Caco-2 (cell line): ENCODE measurements around the gene PDCD4. TPM values are rescaled to one million over a fixed set of nuclear protein-coding genes. Genes with fewer than 3 reads are reported as not detected.

ENCODE experiments used
- BruUV-seq: library from RNA; stranded (reverse); fragments of 400-500 nt; replicated peaks from 2 replicates; lab custom pipeline; 2021; lab: Mats Ljungman, UMichigan
- CTCF ChIA-PET: fragments of 300-600 bp; sonication (Branson Sonifier 250); formaldehyde crosslinking; loops from one replicate; lab custom pipeline; 2022; ENCODE audit warnings: antibody characterized with exemption; lab: Charles Lee
- POLR2A ChIA-PET: fragments of 300-600 bp; sonication (Branson Sonifier 250); formaldehyde crosslinking; loops from one replicate; lab custom pipeline; 2022; ENCODE audit warnings: antibody characterized with exemption; lab: Charles Lee
- DNase-seq, 2 experiments: peaks; one replicate each; pipeline versions ENCODE4 v3.0.0 to v3.0.0-alpha.2; 2020 to 2022
- H3K27me3 ChIP-seq: replicated peaks from 2 replicates; pipeline ENCODE4 v1.6.0; 2011; ENCODE audit warnings: low read length; ENCODE audit not compliant: control insufficient read depth, insufficient read depth
- H3K36me3 ChIP-seq: 2 replicates; pipeline ENCODE4 v1.5.1; 2011; ENCODE audit warnings: low read length; ENCODE audit not compliant: control insufficient read depth, insufficient read depth
- H3K4me1 ChIP-seq: fragments of 250-450 bp; sonication (Bioruptor Pico); 2 replicates; pipeline ENCODE4 v1.5.1; 2020; ENCODE audit warnings: mild to moderate bottlenecking
- H3K4me3 ChIP-seq: 2 replicates; pipeline ENCODE4 v1.5.1; 2011; ENCODE audit warnings: low read depth, mild to moderate bottlenecking, control low read depth, low read length
- H3K9me3 ChIP-seq: fragments of 250-450 bp; sonication (Bioruptor Pico); 2 replicates; pipeline ENCODE4 v1.5.1; 2020; ENCODE audit warnings: mild to moderate bottlenecking, moderate library complexity
- H3K27ac Mint-ChIP-seq: one replicate; pipeline ENCODE4 v1.8.0; 2022; ENCODE audit warnings: mixed read lengths; ENCODE audit not compliant: unreplicated experiment
- H3K27me3 Mint-ChIP-seq: one replicate; pipeline ENCODE4 v1.8.0; 2022; ENCODE audit warnings: mixed read lengths; ENCODE audit not compliant: insufficient read depth, unreplicated experiment
- H3K36me3 Mint-ChIP-seq: one replicate; pipeline ENCODE4 v1.8.0; 2022; ENCODE audit warnings: mild to moderate bottlenecking, mixed read lengths; ENCODE audit not compliant: insufficient read depth, unreplicated experiment
- H3K4me1 Mint-ChIP-seq: one replicate; pipeline ENCODE4 v1.8.0; 2022; ENCODE audit warnings: low read depth, mixed read lengths; ENCODE audit not compliant: unreplicated experiment
- H3K4me3 Mint-ChIP-seq: one replicate; pipeline ENCODE4 v1.8.0; 2022; ENCODE audit warnings: mild to moderate bottlenecking, moderate library complexity, mixed read lengths; ENCODE audit not compliant: unreplicated experiment
- H3K9me3 Mint-ChIP-seq: one replicate; pipeline ENCODE4 v1.8.0; 2022; ENCODE audit warnings: mixed read lengths; ENCODE audit not compliant: unreplicated experiment
- CTCF ChIP-seq, 2 experiments: fragments of 200-600 bp in 1 of 2; IDR thresholded peaks; 1 replicate in 1 of 2; 2 replicates in 1 of 2; pipeline versions ENCODE4 v1.5.1 to v1.8.0; 2011 to 2022; ENCODE audit warnings: antibody characterized with exemption in 1 of 2, control low read depth in 1 of 2, inconsistent platforms in 1 of 2, low read depth in 1 of 2, low read length in 1 of 2, mild to moderate bottlenecking in 1 of 2, moderate library complexity in 1 of 2; ENCODE audit not compliant: insufficient read depth in 1 of 2, severe bottlenecking in 1 of 2, unreplicated experiment in 1 of 2
- intact Hi-C: fragments of 100-400 bp; cut with micrococcal nuclease; formaldehyde crosslinking; loops from one replicate; pipeline ENCODE4 v1.10.0; 2022; ENCODE audit not compliant: unreplicated experiment
- total RNA-seq: library from RNA; stranded (reverse); gene quantifications from 2 replicates; pipeline ENCODE4 v1.2.3, GENCODE V29; 2022

PDCD4 gene
- total RNA-seq, 1 experiment from 2014 or later, result 66.1 TPM

- CTCF ChIA-PET, result no interaction called here
- Mint-ChIP-seq H3K9me3 (no peaks in the 10 kb centered on the region), H3K4me1 (peaks cover 13% of the 10 kb centered on the region), H3K36me3 (peaks cover 4% of the 10 kb centered on the region), H3K27ac (no peak overlapping the region), H3K27me3 (no peaks in the 10 kb centered on the region), H3K4me3 (no peak overlapping the region)
- POLR2A ChIA-PET, result no interaction called here
- no peak for TF ChIP-seq CTCF (IDR thresholded peaks at IDR 0.05; ENCODE audit: insufficient read depth in 1 of 2, low read depth in 1 of 2, low read length in 1 of 2, severe bottlenecking in 1 of 2, unreplicated experiment in 1 of 2)
- Histone ChIP-seq H3K27me3 (no peaks in the 10 kb centered on the region), H3K36me3 (no peaks in the 10 kb centered on the region), H3K4me3 (no peak overlapping the region), H3K9me3 (no peaks in the 10 kb centered on the region), H3K4me1 (no peaks in the 10 kb centered on the region)
- no peak for DNase-seq
- no TSS peak for BruUV-seq
- intact Hi-C loops, result no loop called here
Measured at GRCh38 chr10:110903280-110904278, 31.9 kb downstream of the PDCD4 start.

- TF ChIP-seq CTCF (IDR thresholded peaks at IDR 0.05; ENCODE audit: insufficient read depth in 1 of 2, low read depth in 1 of 2, low read length in 1 of 2, severe bottlenecking in 1 of 2, unreplicated experiment in 1 of 2), result no peak
- Mint-ChIP-seq H3K9me3 (no peaks in the 10 kb centered on the region), H3K27me3 (no peaks in the 10 kb centered on the region), H3K4me1 (no peaks in the 10 kb centered on the region), H3K36me3 (no peaks in the 10 kb centered on the region), H3K27ac (no peak overlapping the region), H3K4me3 (no peak overlapping the region)
- Histone ChIP-seq H3K9me3 (no peaks in the 10 kb centered on the region), H3K4me3 (no peak overlapping the region), H3K36me3 (no peaks in the 10 kb centered on the region), H3K27me3 (no peaks in the 10 kb centered on the region), H3K4me1 (no peaks in the 10 kb centered on the region)
- intact Hi-C loops, result loop anchor here (10.0 kb wide), 1 partner anchor 605 kb away; the partner anchor contains the start of gene SMNDC1
- ChIA-PET CTCF (interaction anchor here (1.2 to 1.3 kb wide), 2 partner anchors 9 to 106 kb away, joined by 3 to 4 read pairs; partner anchors contain the start of genes BBIP1 and SHOC2), POLR2A (interaction anchor here (1.6 kb wide), 1 partner anchor 8 kb away, joined by 6 read pairs; no protein-coding TSS in a partner anchor)
- DNase-seq, result no peak
- BruUV-seq, result no TSS peak
Measured at GRCh38 chr10:110910138-110910537, 38.4 kb downstream of the PDCD4 start.

- Histone ChIP-seq H3K36me3 (no peaks in the 10 kb centered on the region), H3K27me3 (no peaks in the 10 kb centered on the region), H3K9me3 (no peaks in the 10 kb centered on the region), H3K4me1 (no peaks in the 10 kb centered on the region), H3K4me3 (no peak overlapping the region)
- Mint-ChIP-seq H3K27ac (no peak overlapping the region), H3K4me1 (peaks cover 8% of the 10 kb centered on the region), H3K9me3 (no peaks in the 10 kb centered on the region), H3K4me3 (no peak overlapping the region), H3K27me3 (no peaks in the 10 kb centered on the region), H3K36me3 (no peaks in the 10 kb centered on the region)
- TF ChIP-seq CTCF (IDR thresholded peaks at IDR 0.05; ENCODE audit: insufficient read depth in 1 of 2, low read depth in 1 of 2, low read length in 1 of 2, severe bottlenecking in 1 of 2, unreplicated experiment in 1 of 2), result no peak
- ChIA-PET CTCF (no interaction called here), POLR2A (no interaction called here)
- BruUV-seq, result no TSS peak
- intact Hi-C loops, result loop anchor here (10.0 kb wide), 1 partner anchor 608 kb away; the partner anchor contains the start of gene SMNDC1
- no peak for DNase-seq
Measured at GRCh38 chr10:110912374-110912773, 40.6 kb downstream of the PDCD4 start.
